AG20443 (cell line): ENCODE results near the gene CSTB.

ENCODE experiments used
- DNase-seq: peaks from one replicate; pipeline ENCODE4 v3.0.0; 2012; ENCODE audit warnings: low spot score, mixed read lengths

The CSTB gene

DNA sequence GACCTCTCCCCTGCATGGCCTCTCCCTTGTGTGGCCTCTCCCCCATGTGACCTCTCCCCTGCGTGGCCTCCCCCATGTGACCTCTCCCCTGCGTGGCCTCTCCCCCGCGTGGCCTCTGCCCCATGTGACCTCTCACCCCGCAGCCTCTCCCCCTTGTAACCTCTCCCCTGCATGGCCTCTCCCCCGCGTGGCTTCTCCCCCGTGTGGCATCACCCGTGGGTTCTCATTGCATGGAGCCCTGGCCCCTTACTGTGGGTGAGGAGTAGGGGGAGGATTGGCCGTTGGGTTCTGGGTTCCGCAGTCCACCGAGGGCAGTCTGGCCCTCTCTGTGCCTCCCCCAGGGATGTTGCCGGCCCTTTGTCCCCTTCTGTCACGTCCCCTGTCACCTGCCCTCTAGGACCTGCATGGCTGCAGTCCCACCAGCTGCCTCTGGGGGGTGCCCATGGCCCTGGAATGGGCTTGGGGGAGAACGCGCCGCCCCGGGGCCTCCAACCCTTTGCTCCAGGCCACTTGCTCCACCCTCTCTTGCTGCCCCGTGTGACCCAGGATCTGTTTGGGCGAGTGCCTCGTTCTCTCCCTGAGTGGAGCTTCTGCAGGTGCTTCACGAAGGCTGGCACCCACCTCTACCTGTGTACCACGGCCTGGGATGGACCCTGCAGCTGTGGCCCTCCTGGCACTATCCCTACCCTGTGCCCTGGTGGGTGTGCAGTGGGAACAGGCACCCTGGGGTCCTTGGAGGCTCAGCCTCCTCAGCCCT is 34.6 kb upstream of the CSTB start:
- peak; percentile 94 for DNase-seq

DNA sequence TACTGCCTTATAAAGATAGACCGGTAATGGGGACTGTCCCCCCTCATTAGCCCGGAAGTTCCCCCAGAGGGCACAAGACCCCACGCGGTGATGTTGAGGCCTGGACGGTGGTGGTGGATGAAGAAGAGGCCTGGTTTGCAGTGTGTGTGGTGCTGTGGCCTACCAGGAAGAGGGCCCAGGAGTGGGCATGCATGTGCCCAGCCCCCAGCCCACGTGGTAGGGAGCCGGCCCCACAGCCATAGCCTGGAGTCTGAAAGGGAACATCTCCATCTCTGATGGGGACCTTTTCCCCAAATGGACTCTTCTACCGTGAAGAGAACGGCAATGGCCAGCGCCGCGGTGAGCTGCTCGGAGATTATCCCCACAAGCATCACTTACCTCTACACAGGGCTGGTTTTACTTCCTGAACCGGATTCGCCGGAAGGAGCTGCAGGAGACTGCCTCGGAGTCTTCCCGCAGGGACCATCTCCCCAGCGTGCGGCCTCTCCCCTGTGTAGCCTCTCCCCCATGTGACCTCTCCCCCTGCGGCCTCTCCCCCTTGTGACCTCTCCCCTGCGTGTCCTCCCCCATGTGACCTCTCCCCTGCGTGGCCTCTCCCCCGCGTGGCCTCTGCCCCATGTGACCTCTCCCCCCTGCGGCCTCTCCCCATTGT is 33.9 kb upstream of the CSTB start:
- no peak for DNase-seq

DNA sequence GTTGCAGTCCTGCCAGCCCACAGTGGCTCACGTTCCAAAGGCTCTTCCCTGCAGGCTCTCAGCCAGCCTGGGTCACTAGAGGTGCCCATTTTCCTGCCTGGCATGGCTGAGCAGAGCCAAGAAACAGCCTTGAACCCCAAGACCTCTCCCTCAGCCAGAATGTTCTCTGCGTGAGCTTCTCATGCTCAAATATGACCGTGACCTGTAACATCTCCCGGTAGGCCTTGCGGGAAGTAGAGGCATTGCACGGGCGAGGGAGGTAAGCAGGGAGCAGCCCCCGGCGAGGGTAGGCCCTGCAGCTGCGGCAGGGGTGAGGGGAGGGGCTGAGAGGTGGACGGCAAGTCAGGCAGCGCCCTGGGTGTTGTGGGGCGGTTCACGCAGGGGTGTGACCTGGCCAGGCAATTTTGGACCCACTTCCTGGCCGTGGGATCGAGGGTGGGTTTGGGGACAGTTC is 33.3 kb upstream of the CSTB start:
- no peak for DNase-seq

DNA sequence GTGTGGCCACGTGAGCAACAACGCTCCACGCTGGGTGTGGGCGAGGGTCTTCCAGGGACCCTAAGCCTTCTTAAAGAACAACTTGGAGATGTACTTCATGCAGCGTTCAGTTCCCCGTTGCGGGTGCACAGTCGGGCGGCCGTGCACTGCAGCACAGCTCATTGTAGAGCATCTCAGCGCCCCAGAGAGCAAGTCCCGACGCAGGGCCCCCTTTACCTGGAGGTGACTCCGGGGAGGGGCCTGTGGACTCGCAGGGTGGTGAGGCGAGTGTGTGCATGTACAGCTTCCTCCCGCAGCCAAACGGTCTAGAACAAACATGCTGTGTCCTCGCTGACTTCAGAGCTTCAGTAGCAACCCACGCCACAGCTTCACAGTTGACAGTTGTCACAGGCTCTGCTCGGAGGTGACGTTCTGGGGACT is 32.7 kb upstream of the CSTB start:
- no peak for DNase-seq

DNA sequence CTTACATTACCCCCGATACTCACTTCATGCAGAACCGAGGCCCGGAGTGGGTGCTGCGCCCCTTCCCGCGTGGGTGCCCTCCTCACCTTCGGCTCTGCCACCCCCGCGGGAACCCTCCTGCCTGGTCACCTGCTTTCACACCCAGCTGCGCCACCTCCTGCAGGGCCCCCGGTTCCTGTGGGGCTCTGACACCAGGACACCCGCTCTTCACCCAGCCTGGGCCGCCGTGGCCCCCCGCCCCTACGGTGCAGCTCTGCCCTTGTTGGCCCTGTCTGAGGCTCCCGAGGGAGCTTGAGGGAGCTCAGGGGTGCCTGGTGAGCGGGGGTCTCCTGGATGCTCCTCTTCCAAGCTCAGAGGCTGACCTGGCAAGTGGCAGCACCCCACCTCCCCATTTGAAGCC is 32.3 kb upstream of the CSTB start:
- no peak for DNase-seq

DNA sequence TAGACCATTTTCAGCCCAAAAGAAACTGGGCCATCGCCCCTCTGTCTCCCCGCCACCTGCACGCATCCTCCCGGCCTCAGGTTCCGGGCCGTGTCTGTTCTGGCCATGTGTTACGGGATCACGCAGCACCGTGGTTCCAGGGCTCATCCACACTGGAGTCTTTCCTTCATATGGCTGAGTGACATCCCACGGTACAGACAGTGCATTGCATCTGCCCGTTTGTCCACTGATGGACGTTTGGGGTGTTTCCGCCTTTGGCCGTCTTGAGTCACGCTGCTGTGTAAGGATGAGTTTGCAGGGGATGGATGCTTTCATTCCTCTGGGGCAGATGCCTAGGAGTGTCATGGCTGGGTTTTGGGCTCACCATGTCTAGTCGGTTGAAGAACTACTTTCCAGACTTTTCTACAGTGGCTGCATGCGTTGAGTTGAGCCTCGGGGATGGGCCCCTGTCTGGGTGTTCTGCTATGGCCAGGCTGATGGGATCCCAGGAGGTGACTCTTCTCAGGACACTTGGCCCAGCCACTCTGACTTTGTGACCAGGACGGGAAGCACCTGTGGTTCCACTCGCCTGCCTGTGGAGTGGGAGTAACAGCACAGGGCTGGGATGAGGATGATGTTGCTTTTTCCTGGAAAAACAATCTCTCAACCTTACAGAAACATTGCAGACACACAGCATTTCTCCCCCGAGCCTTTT is 30.1 kb upstream of the CSTB start:
- no peak for DNase-seq

DNA sequence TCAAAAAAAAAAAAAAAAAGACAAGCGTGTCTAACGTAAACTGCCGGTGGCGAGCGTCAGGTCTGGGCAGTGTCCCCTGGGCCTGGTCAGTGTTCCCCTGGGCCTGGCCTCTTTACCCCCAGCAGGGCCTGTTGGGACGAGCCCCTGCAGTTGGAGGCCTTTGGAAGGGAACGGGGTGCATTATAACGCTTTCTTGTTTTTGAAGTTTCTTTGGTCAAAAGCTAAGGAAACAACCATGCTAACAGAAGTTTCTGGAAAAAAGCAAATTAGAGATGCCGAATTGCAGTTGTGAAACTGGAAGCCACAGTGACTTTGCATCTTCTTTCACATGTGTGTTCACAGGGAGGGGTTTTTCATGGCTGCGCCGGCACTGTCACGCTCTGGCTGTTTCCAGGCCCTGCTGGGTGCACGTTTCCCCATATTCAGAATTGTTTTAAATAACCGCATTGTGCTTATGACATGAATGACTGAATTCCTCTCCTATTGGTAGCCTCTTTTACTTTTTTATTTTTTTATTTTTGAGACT is 29.2 kb upstream of the CSTB start:
- no peak for DNase-seq

DNA sequence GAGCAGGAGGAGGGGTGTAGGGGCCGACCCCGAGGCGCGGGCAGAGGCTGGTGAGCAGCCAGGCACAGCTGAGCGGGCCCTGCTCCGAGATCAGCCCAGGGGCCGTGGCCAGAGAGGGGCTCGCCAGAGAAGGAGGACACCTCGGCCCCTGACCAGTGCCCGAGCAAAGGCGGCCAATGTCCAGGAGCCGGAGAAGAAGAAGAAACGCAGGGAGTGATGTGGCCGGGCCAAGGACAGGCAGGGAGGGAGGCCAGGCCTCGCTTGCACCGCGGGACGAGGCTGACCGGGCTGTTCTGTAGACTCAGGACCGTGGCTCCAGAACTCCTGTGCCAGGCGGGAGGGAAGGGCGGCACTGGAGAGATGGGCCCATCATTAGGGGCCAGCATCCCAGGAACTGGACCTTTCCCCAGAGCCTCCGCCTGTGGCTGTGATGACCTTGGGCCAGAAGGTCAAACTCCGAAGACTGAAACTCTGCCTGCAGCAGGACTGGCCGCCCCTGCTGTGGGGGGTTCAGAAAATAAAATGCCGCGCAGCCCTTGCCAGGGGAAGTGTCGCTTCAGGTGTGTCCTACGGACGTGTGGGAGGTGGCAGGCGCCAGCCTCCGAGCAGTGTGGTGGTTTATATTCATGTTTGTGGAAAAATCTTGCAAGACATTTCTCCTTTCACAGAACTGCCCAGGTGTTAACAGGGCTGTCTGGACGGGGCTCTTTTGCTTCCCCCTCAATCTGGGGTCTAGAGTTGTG is 27.6 kb upstream of the CSTB start:
- DNase-seq, result no peak

DNA sequence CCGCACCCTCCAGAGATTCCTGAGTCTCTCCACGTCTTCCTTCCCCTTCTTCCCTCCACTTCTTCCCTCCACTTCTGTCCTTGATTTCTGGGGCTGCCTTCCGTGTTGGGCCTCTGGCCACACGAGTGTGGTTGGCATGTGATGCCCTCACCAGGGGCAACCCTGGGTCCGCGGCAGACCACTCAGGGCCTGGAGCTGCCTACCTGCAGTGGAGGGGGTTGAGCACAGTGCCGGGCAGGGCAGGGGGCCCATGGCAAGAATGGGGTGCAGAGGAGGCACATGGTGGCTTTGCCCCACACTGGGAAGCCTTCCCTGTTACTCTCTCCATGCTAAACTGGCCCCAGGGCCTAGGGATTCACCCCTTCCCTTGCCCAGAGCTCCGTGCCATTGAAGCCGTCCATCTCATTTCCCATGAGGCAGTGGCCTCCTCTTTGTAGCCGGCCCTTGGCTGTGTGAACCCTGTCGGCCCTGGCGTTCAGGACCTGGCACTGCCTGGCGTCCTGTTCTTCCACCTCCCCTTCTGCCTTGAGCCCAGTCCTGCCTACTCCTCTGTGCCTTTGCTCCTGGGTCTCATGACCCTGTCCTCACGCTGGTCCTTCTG is 26.7 kb upstream of the CSTB start:
- DNase-seq, result no peak

DNA sequence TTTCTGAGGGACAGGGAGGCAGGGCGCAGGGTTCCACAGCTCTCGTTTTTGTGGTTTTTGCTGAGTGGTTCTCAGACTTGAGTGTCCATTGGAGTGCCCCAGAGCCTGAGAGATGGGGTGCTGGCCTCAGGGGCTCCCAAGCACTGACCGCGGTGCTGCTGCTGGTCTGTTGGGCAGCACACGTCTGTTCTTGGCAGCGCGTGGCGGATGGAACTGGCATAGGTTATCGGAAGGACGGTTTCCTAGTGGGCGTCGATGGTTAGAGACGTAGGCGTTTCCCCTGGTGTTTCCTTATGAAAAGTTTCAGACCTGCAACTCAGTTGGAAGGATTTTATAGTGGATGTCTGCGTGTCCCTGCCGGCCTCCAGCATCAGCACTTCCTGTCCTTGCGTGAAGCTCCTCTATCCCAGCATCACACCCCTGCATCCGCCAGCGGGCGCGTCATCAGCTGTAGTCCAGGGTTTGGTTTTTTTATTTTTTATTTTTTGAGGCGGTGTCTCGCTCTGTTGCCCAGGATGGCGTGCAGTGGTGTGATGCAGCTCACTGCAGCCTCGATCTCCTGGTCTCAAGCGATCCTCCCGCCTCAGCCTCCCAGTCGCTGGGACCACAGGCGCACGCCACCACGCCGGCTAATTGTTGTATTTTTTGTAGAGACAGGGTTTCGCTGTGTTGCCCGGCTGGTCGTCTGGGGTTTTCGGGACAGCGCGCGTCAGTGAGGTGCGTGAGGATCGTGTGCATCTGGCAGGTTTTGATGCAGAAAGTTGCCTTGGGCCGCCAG is 25.1 kb upstream of the CSTB start:
- DNase-seq, result no peak

DNA sequence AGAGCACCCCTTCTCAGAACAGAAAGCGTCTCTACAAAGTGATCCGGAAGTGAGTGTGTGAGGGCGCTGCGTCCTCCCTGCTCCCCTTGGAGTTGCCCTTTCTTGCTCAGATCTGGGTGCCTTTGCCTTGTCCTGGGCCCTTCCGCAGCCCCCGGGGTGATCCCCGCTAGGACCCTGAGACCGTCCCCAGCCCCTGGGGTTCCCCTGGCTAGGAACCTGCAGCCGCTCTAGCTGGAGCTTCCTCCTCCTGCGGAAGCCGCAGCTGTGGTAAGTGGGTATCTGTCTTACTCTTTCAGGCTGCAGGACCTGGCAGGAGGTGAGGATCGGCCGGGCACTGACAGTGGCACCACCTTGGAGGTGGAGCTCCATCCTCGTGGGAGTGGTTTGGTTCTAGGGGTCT is 24.5 kb upstream of the CSTB start:
- no peak for DNase-seq

DNA sequence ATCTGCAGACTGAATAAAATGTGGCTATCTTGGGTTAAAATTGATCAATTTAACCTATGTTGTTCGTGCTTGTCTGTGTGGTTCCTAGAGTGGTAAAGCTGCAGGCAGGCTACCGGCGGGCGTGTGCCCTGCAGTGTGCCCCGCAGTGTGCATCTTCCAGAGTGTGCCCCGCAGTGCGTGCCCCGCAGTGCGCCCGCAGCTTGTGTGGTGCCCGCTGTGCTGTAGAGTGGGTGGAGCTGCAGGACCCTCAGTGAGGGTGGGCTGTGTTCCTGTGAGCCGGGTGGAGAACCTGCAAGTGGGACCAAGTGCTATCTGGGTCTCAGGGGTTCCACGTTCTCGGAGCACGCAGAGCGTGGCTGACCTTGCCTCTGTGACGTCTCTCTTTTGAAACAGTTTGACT is 24.0 kb upstream of the CSTB start:
- no peak for DNase-seq

DNA sequence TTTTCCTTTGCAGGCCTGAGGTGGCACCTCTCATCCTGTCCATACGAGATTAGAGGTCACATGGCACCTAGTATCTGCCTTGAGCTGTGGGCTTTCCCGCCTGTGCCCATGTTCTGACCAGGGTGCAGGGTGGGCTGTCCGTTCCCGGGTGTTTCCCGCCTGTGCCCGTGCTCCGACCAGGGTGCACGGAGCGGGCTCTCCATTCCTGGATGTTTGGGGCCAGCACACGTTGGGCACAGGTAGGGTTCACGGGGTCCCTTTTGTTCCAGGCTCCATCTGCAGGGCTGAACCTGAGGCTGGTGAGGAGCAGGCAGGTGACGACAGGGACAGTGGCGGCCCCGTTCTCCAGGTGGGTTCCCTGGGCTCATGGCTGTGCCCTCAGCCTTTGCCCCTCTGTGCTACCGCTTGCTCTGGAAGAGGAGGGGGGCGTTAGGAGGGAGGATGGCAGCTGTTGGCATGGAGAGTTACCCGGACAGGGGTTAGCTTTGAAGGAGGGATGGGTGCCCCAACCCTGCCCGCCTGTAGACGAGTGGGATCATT is 23.3 kb upstream of the CSTB start:
- DNase-seq, result no peak

DNA sequence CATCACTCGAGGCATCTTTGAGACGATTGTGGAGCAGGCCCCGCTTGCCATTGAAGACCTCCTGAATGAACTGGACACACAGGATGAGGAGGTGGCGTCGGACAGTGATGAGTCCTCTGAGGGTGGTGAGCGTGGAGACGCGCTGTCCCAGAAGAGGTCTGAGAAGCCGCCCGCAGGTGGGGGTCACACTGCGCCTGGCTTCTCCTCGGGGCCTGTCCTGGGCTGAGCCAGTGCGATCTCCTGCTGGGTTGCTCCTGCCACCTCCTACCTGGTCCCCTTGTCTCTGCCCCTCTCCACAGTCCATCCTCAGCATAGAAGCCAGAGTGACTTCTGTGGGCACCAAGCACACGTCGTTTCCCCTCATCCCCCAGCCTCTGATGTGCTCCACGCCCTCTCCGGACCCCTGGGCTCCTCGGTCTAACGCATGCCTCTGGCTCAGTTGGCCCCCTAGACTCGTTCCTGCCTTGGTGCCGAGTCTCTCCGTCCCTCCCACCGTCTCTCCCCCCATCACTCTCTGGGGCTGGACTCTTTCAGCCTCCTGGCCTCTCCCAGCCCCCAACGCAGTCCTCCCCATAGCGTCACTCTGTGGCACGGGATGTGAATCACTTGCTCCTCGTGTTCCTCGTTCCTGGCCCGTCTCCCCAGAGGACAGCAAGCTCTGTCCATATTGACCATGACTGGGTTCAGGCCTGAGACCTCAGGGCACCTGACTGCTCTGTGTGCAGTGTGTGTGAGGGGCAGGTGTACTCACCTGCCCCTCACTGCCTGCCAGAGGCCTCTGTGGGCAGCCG is 22.0 kb upstream of the CSTB start:
- no peak for DNase-seq

DNA sequence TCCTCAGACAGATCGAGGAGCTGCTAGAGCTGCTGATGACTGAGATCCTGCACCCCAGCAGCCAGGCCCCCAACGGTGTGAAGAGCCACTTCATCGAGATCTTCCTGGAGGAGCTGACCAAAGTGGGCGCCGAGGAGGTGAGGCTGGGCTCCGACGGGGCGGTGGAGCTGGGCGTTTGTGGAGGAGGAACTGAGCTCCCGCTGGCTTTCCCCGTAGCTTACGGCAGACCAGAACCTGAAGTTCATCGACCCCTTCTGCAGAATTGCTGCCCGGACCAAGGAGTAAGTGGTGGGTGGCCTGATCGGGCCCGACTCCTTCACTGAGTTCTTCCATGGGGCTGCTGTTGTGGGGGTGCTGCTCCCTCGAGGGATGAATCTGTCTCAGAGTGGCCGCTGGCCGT is 21.3 kb upstream of the CSTB start:
- no peak for DNase-seq

DNA sequence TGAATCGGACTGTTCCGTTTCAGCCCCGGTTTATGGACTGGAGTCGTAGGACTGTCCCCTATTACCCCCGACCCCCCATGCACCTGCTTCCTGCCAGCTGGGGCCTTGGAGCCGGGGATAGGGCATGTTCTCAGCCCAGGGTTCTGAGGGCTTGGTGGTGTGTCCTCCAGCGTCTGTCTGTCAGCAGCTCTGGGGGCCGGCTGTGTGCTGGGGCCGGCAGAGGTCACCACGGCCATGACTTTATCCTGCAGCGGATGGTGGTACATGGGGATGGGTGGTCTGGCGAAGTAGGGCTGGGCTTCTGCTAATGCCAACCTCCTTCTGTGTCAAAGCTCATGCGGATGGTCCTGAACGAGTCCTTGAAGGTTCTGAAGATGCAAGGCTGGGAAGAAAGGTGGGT is 18.7 kb upstream of the CSTB start:
- DNase-seq, result no peak

DNA sequence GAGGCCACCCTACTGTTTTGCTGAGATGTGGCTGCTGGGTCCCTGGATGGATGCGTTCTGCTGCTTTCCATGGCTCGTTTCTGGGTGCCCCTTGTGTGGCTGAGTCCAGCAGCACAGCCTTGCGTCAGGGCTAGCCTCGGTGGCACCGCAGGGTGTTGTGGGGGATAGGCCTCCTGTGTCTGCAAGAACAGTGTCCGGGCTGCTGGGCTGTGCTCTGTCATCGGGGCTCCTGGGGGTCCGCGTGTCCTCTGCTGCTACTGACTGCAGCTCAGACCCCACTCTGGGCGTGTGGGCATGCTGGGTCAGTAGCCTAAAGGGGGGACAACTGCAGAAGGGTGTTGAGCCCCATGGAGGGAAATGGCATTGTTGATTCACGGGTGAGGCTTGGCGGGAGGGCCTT is 18.2 kb upstream of the CSTB start:
- no peak for DNase-seq

DNA sequence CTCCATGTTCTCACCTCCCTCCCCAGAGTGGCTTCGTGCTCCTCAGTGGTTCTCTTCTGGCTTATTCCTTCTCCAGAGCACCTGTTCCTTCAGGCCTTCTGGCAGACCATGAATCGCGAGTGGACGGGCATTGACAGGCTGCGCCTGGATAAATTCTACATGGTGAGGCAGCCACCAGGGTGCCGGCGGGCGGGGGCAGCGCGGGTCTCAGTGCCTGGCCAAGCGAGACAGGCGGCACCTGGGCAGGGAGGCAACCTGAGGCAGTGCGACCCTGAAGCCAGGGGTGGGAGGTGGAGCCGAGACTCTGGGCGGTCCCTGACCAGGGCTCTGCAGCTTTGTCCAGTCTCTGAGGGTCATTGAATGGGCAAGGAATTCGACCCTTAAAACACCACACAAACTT is 17.1 kb upstream of the CSTB start:
- DNase-seq, result no peak

DNA sequence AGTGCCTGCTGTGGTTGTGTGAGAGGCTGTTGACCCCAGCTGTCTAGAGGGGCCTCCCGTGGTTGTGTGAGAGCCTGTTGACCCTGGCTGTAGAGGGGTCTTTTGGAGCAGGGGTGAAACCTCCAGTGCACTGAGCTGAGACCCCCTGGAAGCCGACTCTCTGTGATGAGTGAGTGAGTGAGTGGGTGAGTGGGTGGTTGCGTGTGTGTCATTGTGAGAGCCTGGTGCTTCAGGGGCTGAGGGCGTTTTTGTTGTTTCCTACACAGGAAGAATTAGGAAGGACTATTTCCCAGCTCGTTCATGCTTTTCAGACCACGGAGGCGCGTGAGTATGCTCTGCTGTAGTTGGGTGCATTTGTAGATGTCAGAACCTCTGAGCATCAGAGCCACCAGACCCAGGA is 16.3 kb upstream of the CSTB start:
- no peak for DNase-seq

DNA sequence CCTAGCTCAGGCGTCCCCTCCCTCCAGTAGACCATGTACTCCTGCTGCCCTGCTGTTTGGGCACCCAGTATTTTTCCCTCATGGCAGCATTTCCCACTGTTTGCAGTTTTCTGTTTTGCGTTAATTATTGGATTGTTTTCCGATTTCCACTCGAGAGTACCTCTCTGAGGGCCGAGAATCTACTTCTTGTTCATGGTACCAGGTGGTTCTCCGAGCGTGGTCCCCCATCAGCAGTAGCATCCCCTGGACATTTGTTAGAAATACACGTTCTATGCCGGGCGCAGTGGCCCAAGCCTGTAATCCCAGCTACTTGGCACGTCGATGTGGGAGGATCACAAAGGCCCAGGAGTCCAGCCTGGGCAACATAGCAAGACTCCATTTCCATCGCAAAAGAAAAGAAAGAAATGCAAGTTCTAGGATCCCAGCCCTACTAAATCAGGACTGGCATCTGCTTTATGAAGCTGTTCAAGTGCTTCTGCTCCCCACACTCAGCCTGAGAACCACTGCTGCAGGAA is 14.0 kb upstream of the CSTB start:
- no peak for DNase-seq
